ENCODE data around the gene RGS19. TPM values are rescaled to one million over a fixed set of nuclear protein-coding genes. Genes with fewer than 3 reads are reported as not detected.
"Not testable (repeated sequence)": the region's sequence is repeated elsewhere in the genome, so short reads cannot be mapped to it uniquely, and the experiment has no call there.

Gene RGS19
- total RNA-seq, 8 experiments from 2014 or later = 0.92 to 8.8 (median 3.3) TPM

DNA sequence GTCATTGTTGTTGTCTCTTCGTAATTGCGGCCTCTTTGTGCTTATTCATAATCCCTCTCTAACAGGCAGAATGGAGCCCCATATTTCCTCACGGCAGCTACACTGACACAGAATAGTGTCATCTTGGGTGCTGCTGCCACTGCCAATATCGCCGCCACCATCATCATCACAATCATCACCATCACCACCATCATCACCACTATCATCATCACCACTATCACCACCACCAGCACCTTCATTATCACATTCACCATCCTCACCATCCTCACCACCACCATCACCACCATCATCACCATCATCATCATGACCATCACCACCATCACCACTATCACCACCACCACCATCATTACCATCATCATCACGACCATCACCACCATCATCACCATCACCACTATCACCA, 17.2 kb upstream of the RGS19 start:
- 34 to 100% (median 100%) methylated on average over 1 to 5 of the region's 6 CpGs; no CpG with 5 or more reads in 1 of the 10 experiments for WGBS, 10 experiments
- no peak for ATAC-seq (replicated peaks in 6 of 8)
- no peak overlapping the region for H3K4me3 ChIP-seq
- in situ Hi-C loops (cut with MboI; ENCODE audit: low pct_unique_long_range_greater_than_20kb in 2 of 9, low sequenced_read_pairs in 9 of 9, unreplicated experiment in 9 of 9) = no loop called here
- peaks cover 17% of the 10 kb centered on the region in 2 donors for H3K4me1 ChIP-seq (replicated peaks in 1 of 2)
- no peak overlapping the region for H3K27ac ChIP-seq

DNA sequence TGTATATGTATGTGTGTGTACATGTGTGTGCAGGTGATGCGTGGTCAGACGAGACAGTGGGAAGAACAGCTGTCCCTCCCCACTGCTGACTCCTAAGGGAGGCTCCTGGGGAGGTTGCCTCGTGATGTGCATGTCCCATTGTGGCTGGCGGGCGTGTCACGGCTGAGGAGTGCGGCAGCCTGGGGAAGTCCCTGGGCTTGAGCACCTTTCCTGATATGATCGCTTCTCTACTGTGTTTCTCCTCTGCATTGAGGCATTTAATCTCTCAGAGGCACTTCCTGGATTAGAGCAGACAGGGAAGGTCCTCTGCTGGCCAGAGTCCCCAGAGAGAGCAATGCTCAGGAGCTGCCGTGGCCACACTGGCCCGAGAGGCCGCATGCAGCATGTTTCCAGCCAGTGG, 16.6 kb upstream of the RGS19 start:
- no peak for ATAC-seq (replicated peaks in 6 of 8)
- no peak overlapping the region for H3K4me3 ChIP-seq
- H3K4me1 ChIP-seq (replicated peaks in 1 of 2) = peaks cover 21% of the 10 kb centered on the region in 2 donors
- WGBS, 10 experiments = 0 to 100% (median 87%) methylated on average over 1 to 8 of the region's 11 CpGs; no CpG with 5 or more reads in 3 of the 10 experiments
- H3K27ac ChIP-seq = no peak overlapping the region
- in situ Hi-C loops (cut with MboI; ENCODE audit: low pct_unique_long_range_greater_than_20kb in 2 of 9, low sequenced_read_pairs in 9 of 9, unreplicated experiment in 9 of 9) = no loop called here

DNA sequence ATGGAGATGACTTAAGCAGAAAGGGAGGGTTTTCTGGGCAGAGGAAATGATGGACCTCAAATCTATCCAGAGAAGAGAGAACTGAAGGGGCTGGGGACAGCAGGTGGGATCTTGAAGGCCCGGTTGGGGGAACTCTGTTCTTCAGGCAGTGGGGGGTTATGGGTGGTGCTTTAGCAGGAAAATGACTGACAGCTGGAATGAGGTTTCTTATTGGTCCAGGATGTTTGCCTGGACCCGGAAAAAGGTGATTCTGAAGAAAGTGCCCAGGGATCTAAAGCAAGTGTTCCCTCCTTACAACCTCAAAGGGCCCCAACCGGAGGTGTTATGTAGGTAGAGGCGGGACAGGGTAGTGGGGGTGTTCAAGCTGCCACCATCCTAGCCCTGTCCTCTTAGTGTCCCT, 16.1 kb upstream of the RGS19 start:
- H3K27ac ChIP-seq = no peak overlapping the region
- ATAC-seq (replicated peaks in 6 of 8) = no peak
- in situ Hi-C loops (cut with MboI; ENCODE audit: low pct_unique_long_range_greater_than_20kb in 2 of 9, low sequenced_read_pairs in 9 of 9, unreplicated experiment in 9 of 9) = no loop called here
- WGBS, 10 experiments = 80 to 93% methylated on average over 1 to 2 of the region's 4 CpGs; no CpG with 5 or more reads in 8 of the 10 experiments
- H3K4me3 ChIP-seq = no peak overlapping the region
- H3K4me1 ChIP-seq (replicated peaks in 1 of 2) = peaks cover 22% of the 10 kb centered on the region in 2 donors

DNA sequence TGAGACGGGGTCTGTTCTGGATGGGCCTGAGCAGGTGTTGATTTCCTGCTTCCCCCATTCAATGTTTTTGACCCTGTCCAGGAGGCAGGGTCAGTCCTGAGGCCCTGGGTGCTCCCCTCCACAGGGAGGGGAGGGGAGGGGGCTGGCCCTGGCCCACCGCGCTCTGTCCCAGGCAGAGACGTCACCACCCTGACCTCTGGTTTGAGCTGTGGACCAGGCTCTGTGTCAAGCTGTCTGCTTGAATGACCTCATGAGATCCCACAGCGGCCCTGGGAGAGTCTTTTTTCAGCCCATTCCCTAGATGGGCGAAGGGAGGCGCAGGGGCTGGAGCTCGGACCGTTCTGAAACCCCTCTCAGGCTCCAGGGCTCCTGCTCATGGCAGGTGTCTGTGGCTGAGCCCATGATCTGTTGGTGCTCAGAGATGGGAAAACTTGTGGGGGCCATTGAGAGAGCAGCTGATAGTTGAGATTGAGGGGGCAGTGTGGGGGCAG, 13.7 kb upstream of the RGS19 start:
- Histone ChIP-seq H3K4me1 (replicated peaks in 1 of 2) (peaks cover 36% of the 10 kb centered on the region in 2 donors), H3K27ac (peak overlapping the region in 1 of 2 donors; percentile 52), H3K4me3 (no peak overlapping the region)
- 80% methylated on average over 1 of the region's 9 CpGs; no CpG with 5 or more reads in 9 of the 10 experiments for WGBS, 10 experiments
- in situ Hi-C loops (cut with MboI; ENCODE audit: low pct_unique_long_range_greater_than_20kb in 2 of 9, low sequenced_read_pairs in 9 of 9, unreplicated experiment in 9 of 9) = no loop called here
- ATAC-seq (replicated peaks in 6 of 8) = peak in 5 of 8 experiments; percentile 6 to 24 (median 12)

DNA sequence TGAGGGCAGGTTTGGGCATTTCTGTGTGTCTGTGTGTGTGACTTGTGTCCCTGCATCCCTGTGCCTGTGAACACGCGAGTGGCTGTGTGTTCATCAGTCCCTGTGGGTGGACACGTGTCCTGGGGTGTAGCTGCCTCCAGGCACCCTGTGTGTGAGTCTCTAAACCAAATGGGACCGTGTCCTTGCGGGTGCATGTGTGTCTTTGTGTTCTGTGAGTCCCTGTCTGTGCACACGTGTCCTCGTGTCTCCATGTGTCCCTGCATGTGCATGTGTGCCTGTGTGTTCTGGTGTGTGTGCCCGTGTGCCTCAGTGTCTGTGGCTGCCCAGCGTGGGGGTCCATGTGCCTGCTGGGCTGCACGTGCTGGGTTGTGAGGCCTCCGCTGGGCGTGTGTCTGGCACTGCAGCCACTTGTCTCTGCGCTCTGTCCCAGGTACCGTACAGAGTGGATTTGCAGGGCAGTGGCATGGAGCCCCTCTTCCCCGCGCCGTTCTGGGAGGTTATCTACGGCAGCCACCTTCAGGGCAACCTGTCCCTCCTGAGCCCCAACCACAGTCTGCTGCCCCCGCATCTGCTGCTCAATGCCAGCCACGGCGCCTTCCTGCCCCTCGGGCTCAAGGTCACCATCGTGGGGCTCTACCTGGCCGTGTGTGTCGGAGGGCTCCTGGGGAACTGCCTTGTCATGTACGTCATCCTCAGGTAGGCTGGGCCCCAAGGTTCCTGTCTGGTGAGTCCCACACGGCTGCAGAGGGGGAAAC, 13.1 kb upstream of the RGS19 start:
- in situ Hi-C loops (cut with MboI; ENCODE audit: low pct_unique_long_range_greater_than_20kb in 2 of 9, low sequenced_read_pairs in 9 of 9, unreplicated experiment in 9 of 9) = no loop called here
- Histone ChIP-seq H3K4me3 (peak overlapping the region in 3 of 5 donors; percentile 12 to 24 (median 24)), H3K27ac (peak overlapping the region; percentile 31 to 52), H3K4me1 (replicated peaks in 1 of 2) (peaks cover 36% of the 10 kb centered on the region in 2 donors)
- ATAC-seq (replicated peaks in 6 of 8) = peak in 7 of 8 experiments; percentile 5 to 37 (median 13)
- 0 to 8% methylated on average over 2 to 10 of the region's 27 CpGs; no CpG with 5 or more reads in 8 of the 10 experiments for WGBS, 10 experiments

DNA sequence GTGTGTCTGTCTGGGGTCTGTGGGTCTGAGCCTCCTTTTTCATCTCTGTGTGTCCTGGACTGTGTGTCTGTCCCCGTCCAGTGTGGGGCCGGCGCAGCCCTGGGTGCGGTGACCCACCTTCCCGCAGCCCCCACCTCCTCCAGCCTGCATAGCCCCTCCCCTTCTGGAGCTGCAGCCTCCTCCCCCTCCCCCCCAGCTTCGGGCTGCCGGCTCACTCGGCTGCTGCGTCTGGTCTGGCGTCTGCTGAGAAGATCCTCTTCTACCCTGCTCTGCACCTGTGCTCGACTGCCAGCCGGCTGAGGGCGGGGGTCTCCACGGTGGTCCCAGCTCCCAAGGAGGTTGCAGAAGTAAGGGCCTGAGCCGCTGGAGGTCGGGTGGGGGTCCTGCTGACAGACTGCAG, 12.5 kb upstream of the RGS19 start:
- Histone ChIP-seq H3K4me1 (replicated peaks in 1 of 2) (peaks cover 36% of the 10 kb centered on the region in 2 donors), H3K27ac (peak overlapping the region; percentile 31 to 52), H3K4me3 (peak overlapping the region in 4 of 5 donors; percentile 6 to 24 (median 18))
- no CpG with 5 or more reads among the region's 16 CpGs for WGBS, 10 experiments
- in situ Hi-C loops (cut with MboI; ENCODE audit: low pct_unique_long_range_greater_than_20kb in 2 of 9, low sequenced_read_pairs in 9 of 9, unreplicated experiment in 9 of 9) = no loop called here
- ATAC-seq (replicated peaks in 6 of 8) = peak in 7 of 8 experiments; percentile 27 to 53 (median 47)

DNA sequence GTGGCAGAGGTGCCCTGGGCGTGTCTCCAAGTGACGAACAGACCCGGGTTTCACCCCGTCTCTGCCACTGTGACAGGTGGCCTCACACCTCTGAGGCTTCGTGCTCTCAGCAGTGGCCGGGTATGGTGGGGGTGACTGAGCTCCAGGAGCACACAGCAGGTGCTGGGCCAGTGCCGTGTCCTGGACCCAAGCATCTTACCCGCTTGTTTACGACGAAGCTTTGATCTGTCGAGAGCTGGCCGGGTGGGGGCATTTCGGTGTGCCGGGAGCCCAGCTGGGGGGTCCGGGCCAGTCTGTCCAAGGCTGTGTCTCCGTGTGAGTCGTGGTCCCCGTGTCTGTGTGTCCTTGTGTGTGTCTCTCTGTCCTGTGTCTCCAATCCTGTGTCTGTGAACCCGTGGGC, 12.0 kb upstream of the RGS19 start:
- 50% methylated on average over 3 of the region's 19 CpGs; no CpG with 5 or more reads in 9 of the 10 experiments for WGBS, 10 experiments
- no peak overlapping the region for H3K4me3 ChIP-seq
- H3K27ac ChIP-seq = peak overlapping the region; percentile 31 to 52
- peak in 1 of 8 experiments; percentile 0 for ATAC-seq (replicated peaks in 6 of 8)
- H3K4me1 ChIP-seq (replicated peaks in 1 of 2) = peaks cover 36% of the 10 kb centered on the region in 2 donors
- in situ Hi-C loops (cut with MboI; ENCODE audit: low pct_unique_long_range_greater_than_20kb in 2 of 9, low sequenced_read_pairs in 9 of 9, unreplicated experiment in 9 of 9) = no loop called here

DNA sequence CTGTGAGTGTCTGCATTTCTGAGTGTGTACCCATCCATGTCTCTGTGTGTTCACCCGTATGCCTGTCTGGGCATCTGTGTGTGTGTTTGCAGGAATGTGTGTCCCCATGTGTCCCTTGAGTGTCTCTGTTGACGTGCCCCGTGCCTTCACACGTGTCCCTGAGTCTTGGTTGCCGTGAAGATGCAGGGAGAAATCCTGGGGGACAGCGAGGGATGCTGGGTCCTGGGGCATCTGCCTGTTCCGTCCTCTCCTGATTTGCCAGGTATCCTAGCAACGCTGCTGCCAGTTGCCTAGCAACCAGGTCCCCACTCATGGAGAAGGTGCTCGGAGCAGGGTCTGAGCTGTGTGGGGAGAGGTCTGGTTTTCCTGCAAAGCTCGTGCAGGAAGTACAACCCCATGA, 10.8 kb upstream of the RGS19 start:
- peak in 5 of 8 experiments; percentile 89 to 94 (median 91) for ATAC-seq (replicated peaks in 6 of 8)
- WGBS, 10 experiments = 20 to 71% methylated on average over 1 of the region's 10 CpGs; no CpG with 5 or more reads in 8 of the 10 experiments
- peaks cover 36% of the 10 kb centered on the region in 2 donors for H3K4me1 ChIP-seq (replicated peaks in 1 of 2)
- in situ Hi-C loops (cut with MboI; ENCODE audit: low pct_unique_long_range_greater_than_20kb in 2 of 9, low sequenced_read_pairs in 9 of 9, unreplicated experiment in 9 of 9) = no loop called here
- peak overlapping the region; percentile 75 to 85 for H3K27ac ChIP-seq
- H3K4me3 ChIP-seq = no peak overlapping the region

DNA sequence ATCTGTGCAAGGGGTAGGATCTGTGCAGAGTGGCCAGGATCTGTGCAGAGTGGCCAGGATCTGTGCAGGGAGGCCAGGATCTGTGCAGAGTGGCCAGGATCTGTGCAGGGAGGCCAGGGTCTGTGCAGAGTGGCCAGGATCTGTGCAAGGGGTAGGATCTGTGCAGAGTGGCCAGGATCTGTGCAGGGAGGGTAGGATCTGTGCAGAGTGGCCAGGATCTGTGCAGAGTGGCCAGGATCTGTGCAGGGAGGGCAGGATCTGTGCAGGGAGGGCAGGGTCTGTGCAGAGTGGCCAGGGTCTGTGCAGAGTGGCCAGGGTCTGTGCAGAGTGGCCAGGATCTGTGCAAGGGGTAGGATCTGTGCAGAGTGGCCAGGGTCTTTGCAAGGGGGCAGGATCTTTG, 9.3 kb upstream of the RGS19 start:
- H3K27ac ChIP-seq; ATAC-seq (replicated peaks in 6 of 8); H3K4me3 ChIP-seq; in situ Hi-C loops (cut with MboI; ENCODE audit: low pct_unique_long_range_greater_than_20kb in 2 of 9, low sequenced_read_pairs in 9 of 9, unreplicated experiment in 9 of 9): not testable (repeated sequence)
- peaks cover 46 to 50% of the 10 kb centered on the region in 2 donors for H3K4me1 ChIP-seq (replicated peaks in 1 of 2)

DNA sequence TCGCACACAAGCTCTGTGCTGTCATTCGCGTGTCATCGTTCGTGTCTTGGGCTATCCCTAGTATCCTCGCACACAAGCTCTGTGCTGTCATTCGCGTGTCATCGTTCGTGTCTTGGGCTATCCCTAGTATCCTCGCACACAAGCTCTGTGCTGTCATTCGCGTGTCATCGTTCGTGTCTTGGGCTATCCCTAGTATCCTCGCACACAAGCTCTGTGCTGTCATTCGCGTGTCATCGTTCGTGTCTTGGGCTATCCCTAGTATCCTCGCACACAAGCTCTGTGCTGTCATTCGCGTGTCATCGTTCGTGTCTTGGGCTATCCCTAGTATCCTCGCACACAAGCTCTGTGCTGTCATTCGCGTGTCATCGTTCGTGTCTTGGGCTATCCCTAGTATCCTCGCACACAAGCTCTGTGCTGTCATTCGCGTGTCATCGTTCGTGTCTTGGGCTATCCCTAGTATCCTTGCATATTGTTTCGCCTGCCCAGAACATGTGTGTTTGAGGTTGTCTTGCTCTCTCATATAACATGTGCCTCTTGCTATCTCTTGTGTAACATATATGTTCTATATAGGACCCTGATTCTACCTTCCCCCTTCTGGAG, 8.0 kb upstream of the RGS19 start:
- ATAC-seq (replicated peaks in 6 of 8); H3K27ac ChIP-seq; in situ Hi-C loops (cut with MboI; ENCODE audit: low pct_unique_long_range_greater_than_20kb in 2 of 9, low sequenced_read_pairs in 9 of 9, unreplicated experiment in 9 of 9); H3K4me3 ChIP-seq: not testable (repeated sequence)
- WGBS, 10 experiments = no CpG with 5 or more reads among the region's 36 CpGs
- H3K4me1 ChIP-seq (replicated peaks in 1 of 2) = peaks cover 39 to 47% of the 10 kb centered on the region in 2 donors

DNA sequence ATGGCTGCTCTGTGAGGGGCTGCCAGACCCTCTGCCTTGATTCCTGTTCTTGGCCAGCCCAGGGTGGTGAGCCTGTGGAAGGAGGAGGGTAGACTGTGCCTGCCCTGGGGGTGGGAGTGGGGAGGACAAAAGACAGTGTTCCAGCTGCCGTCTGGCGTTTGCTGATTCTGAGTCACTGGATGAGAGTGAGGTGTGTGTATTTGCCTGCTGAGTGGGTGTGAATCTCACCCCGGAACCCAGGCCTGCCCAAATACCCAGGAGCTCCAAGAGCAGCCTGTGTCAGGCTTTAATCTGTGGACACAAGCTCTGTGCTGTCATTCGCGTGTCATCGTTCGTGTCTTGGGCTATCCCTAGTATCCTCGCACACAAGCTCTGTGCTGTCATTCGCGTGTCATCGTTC, 7.5 kb upstream of the RGS19 start:
- 25% methylated on average over 2 of the region's 11 CpGs; no CpG with 5 or more reads in 9 of the 10 experiments for WGBS, 10 experiments
- Histone ChIP-seq H3K27ac (no peak overlapping the region), H3K4me1 (replicated peaks in 1 of 2) (peaks cover 34 to 47% of the 10 kb centered on the region in 2 donors), H3K4me3 (no peak overlapping the region)
- no peak for ATAC-seq (replicated peaks in 6 of 8)
- in situ Hi-C loops (cut with MboI; ENCODE audit: low pct_unique_long_range_greater_than_20kb in 2 of 9, low sequenced_read_pairs in 9 of 9, unreplicated experiment in 9 of 9) = no loop called here

DNA sequence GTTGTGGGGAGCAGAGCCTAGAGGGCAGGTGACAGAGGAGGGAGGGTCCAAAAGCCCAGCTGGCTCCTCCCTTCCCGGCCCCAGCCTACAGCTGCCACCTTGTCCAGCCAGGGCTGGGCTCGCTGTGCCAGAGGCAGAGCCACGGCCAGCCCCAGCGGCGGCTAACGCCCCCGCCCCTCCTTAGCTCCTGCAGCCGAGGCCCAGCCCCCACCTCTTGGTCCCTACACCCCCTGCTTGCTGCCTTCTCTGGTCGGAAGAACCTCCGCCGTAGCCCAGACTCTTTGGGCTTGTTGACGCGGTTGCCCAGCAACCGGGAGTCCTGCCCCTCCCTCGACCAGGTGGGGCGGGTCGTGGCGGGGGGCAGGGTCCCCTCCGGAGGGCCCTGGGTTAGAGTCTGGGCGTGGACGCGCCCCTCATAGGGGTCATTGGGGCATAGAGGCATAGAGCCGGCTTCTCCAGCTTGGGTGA, 5.4 kb upstream of the RGS19 start:
- no CpG with 5 or more reads among the region's 23 CpGs for WGBS, 10 experiments

More for the DNA sequence above, 5.4 kb upstream of the RGS19 start:
- in situ Hi-C loops (cut with MboI; ENCODE audit: low pct_unique_long_range_greater_than_20kb in 2 of 9, low sequenced_read_pairs in 9 of 9, unreplicated experiment in 9 of 9) = no loop called here
- peak in 6 of 8 experiments; percentile 0 to 26 (median 8) for ATAC-seq (replicated peaks in 6 of 8)
- peak overlapping the region in 1 of 5 donors; percentile 48 for H3K4me3 ChIP-seq
- no peak overlapping the region for H3K27ac ChIP-seq
- H3K4me1 ChIP-seq (replicated peaks in 1 of 2) = peaks cover 19 to 35% of the 10 kb centered on the region in 2 donors
